NCI-H2196 treated with DMSO at 0.1 percent for 48 hours (cell line): ENCODE measurements around the gene PAX6.

Experiments used
- DNase-seq: peaks from one replicate; lab custom pipeline; 2025; ENCODE audit not compliant: unreplicated experiment; lab: John Stamatoyannopoulos, UW

Gene PAX6

GRCh38 chr11:31809541-31809856 is 1.6 kb downstream of the PAX6 start:
- DNase-seq = no peak

- no peak for DNase-seq
These were observed 2.2 kb downstream of the PAX6 start for GRCh38 chr11:31808721-31809540.

- DNase-seq = no peak
These were observed 3.1 kb downstream of the PAX6 start for GRCh38 chr11:31807799-31808667.

GRCh38 chr11:31806928-31807798 is 4.0 kb downstream of the PAX6 start:
- DNase-seq = no peak

- no peak for DNase-seq
These were observed 4.8 kb downstream of the PAX6 start for GRCh38 chr11:31806186-31806927.

GRCh38 chr11:31805629-31806185 is 5.4 kb downstream of the PAX6 start:
- DNase-seq = no peak

- DNase-seq = no peak
These were observed 6.0 kb downstream of the PAX6 start for GRCh38 chr11:31805037-31805628.

- no peak for DNase-seq
These were observed 6.6 kb downstream of the PAX6 start for GRCh38 chr11:31804312-31805036.

GRCh38 chr11:31803813-31804311 is 7.3 kb downstream of the PAX6 start:
- no peak for DNase-seq

- DNase-seq = no peak
These were observed 7.9 kb downstream of the PAX6 start for GRCh38 chr11:31802990-31803812.

GRCh38 chr11:31802609-31802989 is 8.5 kb downstream of the PAX6 start:
- DNase-seq = no peak

GRCh38 chr11:31802000-31802551 is 9.0 kb downstream of the PAX6 start:
- no peak for DNase-seq

- DNase-seq = no peak
These were observed 9.8 kb downstream of the PAX6 start for GRCh38 chr11:31801298-31801702.

GRCh38 chr11:31800398-31801265 is 10.5 kb downstream of the PAX6 start:
- no peak for DNase-seq

GRCh38 chr11:31799435-31800397 is 11.4 kb downstream of the PAX6 start:
- no peak for DNase-seq
